Measurements from ENCODE around the gene S100A14. TPM values are rescaled to one million over a fixed set of nuclear protein-coding genes. Genes with fewer than 3 reads are reported as not detected.

The S100A14 gene
- total and polyA plus RNA-seq, 2 of the 13 experiments (the other 11 are each of a cell fraction or from before 2014, with no cell fraction given), result 1.4 to 7.7 TPM

DNA sequence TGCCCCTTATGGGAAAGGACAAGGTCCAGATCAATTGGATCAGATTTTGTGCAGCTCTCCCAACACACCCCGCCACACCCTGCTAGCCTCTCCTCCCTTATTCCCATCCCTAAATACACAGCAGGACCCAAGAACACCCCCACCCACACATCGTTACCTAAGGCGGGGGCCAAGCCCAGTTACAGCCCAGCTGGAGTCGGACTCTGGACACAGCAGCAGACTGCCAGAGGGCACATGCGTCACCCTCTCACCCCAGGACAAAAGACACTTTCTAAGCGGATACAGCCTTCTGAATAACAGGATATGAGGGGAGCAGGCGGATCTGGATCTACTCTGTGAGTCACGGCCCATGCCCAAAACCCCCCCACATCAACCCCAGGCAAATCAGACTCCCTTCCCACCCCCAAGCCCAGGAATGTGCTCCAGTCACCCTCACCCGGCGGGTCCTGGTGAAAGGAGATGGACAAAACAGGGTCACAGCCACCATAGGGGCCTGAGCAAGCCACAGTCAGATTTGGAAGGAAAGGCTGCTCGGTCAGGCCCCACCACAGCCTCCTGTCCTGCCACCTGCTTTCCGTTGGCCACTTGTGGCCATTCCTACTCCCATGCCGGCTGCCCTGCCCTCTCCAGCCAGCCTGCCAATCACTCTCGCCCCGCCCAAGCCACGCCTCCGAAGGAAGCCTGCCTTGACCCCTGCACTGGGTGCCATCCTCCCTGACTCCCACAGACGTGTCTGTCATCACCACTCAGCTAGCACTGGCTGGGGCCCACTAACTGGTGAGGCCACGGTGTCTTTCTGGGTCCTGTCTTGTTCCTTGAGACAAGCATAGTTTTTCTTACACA, 7.2 kb downstream of the S100A14 start (continued):
- TF ChIP-seq, protein P1, sequence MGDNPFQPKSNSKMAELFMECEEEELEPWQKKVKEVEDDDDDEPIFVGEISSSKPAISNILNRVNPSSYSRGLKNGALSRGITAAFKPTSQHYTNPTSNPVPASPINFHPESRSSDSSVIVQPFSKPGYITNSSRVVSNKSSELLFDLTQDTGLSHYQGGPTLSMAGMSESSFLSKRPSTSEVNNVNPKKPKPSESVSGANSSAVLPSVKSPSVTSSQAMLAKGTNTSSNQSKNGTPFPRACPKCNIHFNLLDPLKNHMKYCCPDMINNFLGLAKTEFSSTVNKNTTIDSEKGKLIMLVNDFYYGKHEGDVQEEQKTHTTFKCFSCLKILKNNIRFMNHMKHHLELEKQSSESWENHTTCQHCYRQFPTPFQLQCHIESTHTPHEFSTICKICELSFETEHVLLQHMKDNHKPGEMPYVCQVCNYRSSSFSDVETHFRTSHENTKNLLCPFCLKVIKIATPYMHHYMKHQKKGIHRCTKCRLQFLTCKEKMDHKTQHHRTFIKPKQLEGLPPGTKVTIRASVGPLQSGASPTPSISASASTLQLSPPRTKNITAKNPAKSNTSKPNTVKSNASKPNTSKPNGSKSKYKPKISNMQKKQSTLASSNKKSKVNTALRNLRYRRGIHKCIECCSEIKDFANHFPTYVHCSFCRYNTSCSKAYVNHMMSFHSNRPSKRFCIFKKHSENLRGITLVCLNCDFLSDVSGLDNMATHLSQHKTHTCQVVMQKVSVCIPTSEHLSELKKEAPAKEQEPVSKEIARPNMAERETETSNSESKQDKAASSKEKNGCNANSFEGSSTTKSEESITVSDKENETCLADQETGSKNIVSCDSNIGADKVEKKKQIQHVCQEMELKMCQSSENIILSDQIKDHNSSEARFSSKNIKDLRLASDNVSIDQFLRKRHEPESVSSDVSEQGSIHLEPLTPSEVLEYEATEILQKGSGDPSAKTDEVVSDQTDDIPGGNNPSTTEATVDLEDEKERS (CRISPR knock-in tag; IDR thresholded peaks at IDR 0.05), result no peak; the same call in 1 of the 2 replicates
- no peak for TF ChIP-seq RBAK (CRISPR knock-in tag; IDR thresholded peaks at IDR 0.05)
- TF ChIP-seq NFRKB (IDR thresholded peaks at IDR 0.05), result peak; percentile 68; the same call in 1 of the 2 replicates
- TF ChIP-seq ZNF331 (CRISPR knock-in tag; IDR thresholded peaks at IDR 0.05), result no peak; the same call in 1 of the 2 replicates
- TF ChIP-seq SOX5 (CRISPR knock-in tag; IDR thresholded peaks at IDR 0.05; ENCODE audit: borderline replicate concordance), result peak; percentile 67; the same call in 1 of the 2 replicates
- no peak; the same call in 1 of the 2 replicates for TF ChIP-seq NFKB2 (CRISPR knock-in tag; IDR thresholded peaks at IDR 0.05; ENCODE audit: borderline replicate concordance)
- TF ChIP-seq TCF7L2 (IDR thresholded peaks at IDR 0.05; ENCODE audit: low read depth, low read length), result no peak
- TF ChIP-seq ZBTB8A (CRISPR knock-in tag; IDR thresholded peaks at IDR 0.05; ENCODE audit: borderline replicate concordance, low read depth), result no peak
- TF ChIP-seq, protein P2, sequence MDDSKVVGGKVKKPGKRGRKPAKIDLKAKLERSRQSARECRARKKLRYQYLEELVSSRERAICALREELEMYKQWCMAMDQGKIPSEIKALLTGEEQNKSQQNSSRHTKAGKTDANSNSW (CRISPR knock-in tag; IDR thresholded peaks at IDR 0.05; ENCODE audit: borderline replicate concordance), result no peak
- TF ChIP-seq MTA3 (CRISPR knock-in tag; IDR thresholded peaks at IDR 0.05), result no peak
- TF ChIP-seq ZNF766 (CRISPR knock-in tag; IDR thresholded peaks at IDR 0.05; ENCODE audit: borderline replicate concordance), result no peak
- peak; percentile 89 for TF ChIP-seq FOSL2 (CRISPR knock-in tag; IDR thresholded peaks at IDR 0.05)
- TF ChIP-seq ZNF670 (CRISPR knock-in tag; IDR thresholded peaks at IDR 0.05; ENCODE audit: borderline replicate concordance), result peak; percentile 83; the same call in 1 of the 2 replicates
- no peak for TF ChIP-seq FOXP1 (IDR thresholded peaks at IDR 0.05)
- peak; percentile 18; the same call in 1 of the 2 replicates for TF ChIP-seq FOXP1 (CRISPR knock-in tag; IDR thresholded peaks at IDR 0.05)
- TF ChIP-seq, protein P3, sequence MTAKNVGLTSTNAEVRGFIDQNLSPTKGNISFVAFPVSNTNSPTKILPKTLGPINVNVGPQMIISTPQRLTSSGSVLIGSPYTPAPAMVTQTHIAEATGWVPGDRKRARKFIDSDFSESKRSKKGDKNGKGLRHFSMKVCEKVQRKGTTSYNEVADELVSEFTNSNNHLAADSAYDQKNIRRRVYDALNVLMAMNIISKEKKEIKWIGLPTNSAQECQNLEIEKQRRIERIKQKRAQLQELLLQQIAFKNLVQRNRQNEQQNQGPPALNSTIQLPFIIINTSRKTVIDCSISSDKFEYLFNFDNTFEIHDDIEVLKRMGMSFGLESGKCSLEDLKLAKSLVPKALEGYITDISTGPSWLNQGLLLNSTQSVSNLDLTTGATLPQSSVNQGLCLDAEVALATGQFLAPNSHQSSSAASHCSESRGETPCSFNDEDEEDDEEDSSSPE (CRISPR knock-in tag; IDR thresholded peaks at IDR 0.05), result no peak
- no peak for TF ChIP-seq ZFP36L2 (CRISPR knock-in tag; IDR thresholded peaks at IDR 0.05)
- TF ChIP-seq, protein P4, sequence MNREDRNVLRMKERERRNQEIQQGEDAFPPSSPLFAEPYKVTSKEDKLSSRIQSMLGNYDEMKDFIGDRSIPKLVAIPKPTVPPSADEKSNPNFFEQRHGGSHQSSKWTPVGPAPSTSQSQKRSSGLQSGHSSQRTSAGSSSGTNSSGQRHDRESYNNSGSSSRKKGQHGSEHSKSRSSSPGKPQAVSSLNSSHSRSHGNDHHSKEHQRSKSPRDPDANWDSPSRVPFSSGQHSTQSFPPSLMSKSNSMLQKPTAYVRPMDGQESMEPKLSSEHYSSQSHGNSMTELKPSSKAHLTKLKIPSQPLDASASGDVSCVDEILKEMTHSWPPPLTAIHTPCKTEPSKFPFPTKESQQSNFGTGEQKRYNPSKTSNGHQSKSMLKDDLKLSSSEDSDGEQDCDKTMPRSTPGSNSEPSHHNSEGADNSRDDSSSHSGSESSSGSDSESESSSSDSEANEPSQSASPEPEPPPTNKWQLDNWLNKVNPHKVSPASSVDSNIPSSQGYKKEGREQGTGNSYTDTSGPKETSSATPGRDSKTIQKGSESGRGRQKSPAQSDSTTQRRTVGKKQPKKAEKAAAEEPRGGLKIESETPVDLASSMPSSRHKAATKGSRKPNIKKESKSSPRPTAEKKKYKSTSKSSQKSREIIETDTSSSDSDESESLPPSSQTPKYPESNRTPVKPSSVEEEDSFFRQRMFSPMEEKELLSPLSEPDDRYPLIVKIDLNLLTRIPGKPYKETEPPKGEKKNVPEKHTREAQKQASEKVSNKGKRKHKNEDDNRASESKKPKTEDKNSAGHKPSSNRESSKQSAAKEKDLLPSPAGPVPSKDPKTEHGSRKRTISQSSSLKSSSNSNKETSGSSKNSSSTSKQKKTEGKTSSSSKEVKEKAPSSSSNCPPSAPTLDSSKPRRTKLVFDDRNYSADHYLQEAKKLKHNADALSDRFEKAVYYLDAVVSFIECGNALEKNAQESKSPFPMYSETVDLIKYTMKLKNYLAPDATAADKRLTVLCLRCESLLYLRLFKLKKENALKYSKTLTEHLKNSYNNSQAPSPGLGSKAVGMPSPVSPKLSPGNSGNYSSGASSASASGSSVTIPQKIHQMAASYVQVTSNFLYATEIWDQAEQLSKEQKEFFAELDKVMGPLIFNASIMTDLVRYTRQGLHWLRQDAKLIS (CRISPR knock-in tag; IDR thresholded peaks at IDR 0.05), result no peak
- TF ChIP-seq AGO2 (optimal IDR thresholded peaks at IDR 0.05; ENCODE audit: low read depth, low read length), result peak; percentile 38
- TF ChIP-seq FLYWCH1 (CRISPR knock-in tag; IDR thresholded peaks at IDR 0.05), result no peak
- TF ChIP-seq CBFB (CRISPR knock-in tag; IDR thresholded peaks at IDR 0.05), result 0 out of 2 replicates have a peak, but pooled peaks have one; percentile 16
- no peak for TF ChIP-seq NFE2L1 (CRISPR knock-in tag; IDR thresholded peaks at IDR 0.05; ENCODE audit: borderline replicate concordance)
- TF ChIP-seq ZNF274 (CRISPR knock-in tag; IDR thresholded peaks at IDR 0.05), result no peak; the same call in 1 of the 2 replicates

All from HepG2 (cell line).